H1 (cell line): ENCODE results near the gene DGKZ. TPM values are rescaled to one million over a fixed set of nuclear protein-coding genes. Genes with fewer than 3 reads are reported as not detected.
"Not testable (repeated sequence)": the region's sequence is repeated elsewhere in the genome, so short reads cannot be mapped to it uniquely, and the experiment has no call there.

ENCODE experiments used
- CTCF ChIA-PET: fragments of 300-600 bp; sonication (Branson Sonifier 250); formaldehyde crosslinking; loops from one replicate; lab custom pipeline; 2021; ENCODE audit not compliant: partially characterized antibody; lab: Charles Lee
- POLR2A ChIA-PET: fragments of 300-600 bp; sonication (Branson Sonifier 250); formaldehyde crosslinking; loops from one replicate; lab custom pipeline; 2021; ENCODE audit warnings: inconsistent platforms; ENCODE audit not compliant: partially characterized antibody; lab: Charles Lee
- DNase-seq, 2 experiments: peaks; one replicate each; pipeline versions ENCODE4 v3.0.0 to v3.0.0-alpha.2; 2010 to 2022; ENCODE audit warnings: low spot score in 2 of 2, low read depth in 1 of 2, mixed read lengths in 1 of 2
- FAIRE-seq: peaks from 2 replicates; lab custom pipeline; 2011; peaks lifted over from hg19 to GRCh38; lab: Jason Lieb, UNC
- H2AFZ ChIP-seq: 2 replicates; pipeline ENCODE4 v1.8.1; 2012; ENCODE audit warnings: low read length, inconsistent platforms
- H2AK5ac ChIP-seq: 2 replicates; pipeline ENCODE4 v1.6.1; 2013; ENCODE audit warnings: low read depth, low read length
- H2BK120ac ChIP-seq: replicated peaks from 2 replicates; pipeline ENCODE3; 2013; ENCODE audit warnings: low read depth, low read length, inconsistent platforms
- H2BK12ac ChIP-seq: 2 replicates; pipeline ENCODE4 v1.6.1; 2013; ENCODE audit warnings: low read depth, low read length
- H2BK15ac ChIP-seq: 2 replicates; pipeline ENCODE4 v1.6.1; 2013; ENCODE audit warnings: low read length
- H2BK20ac ChIP-seq: 2 replicates; pipeline ENCODE4 v1.6.1; 2013; ENCODE audit warnings: low read length
- H2BK5ac ChIP-seq: 2 replicates; pipeline ENCODE4 v1.6.1; 2013; ENCODE audit warnings: low read depth, low read length
- H3K14ac ChIP-seq: 2 replicates; pipeline ENCODE4 v1.6.1; 2013; ENCODE audit warnings: inconsistent platforms; ENCODE audit not compliant: insufficient read length
- H3K18ac ChIP-seq: 2 replicates; pipeline ENCODE4 v1.6.1; 2013; ENCODE audit warnings: low read length; ENCODE audit errors: extremely low read depth
- H3K23ac ChIP-seq: 2 replicates; pipeline ENCODE4 v1.6.1; 2013; ENCODE audit warnings: inconsistent platforms; ENCODE audit not compliant: insufficient read length
- H3K23me2 ChIP-seq: 2 replicates; pipeline ENCODE4 v1.6.1; 2013; ENCODE audit warnings: low read depth, low read length
- H3K27ac ChIP-seq: 2 replicates; pipeline ENCODE4 v1.6.1; 2011; ENCODE audit warnings: low read depth, low read length, inconsistent platforms
- H3K27me3 ChIP-seq, 4 experiments: replicated peaks in 1 of 4; 1 replicate in 1 of 4; 2 replicates in 3 of 4; pipeline versions ENCODE4 v1.6.1 to v1.8.1; 2011 to 2013; ENCODE audit warnings: low read length in 3 of 4, mild to moderate bottlenecking in 3 of 4, inconsistent platforms in 2 of 4, mixed read lengths in 2 of 4, moderate library complexity in 1 of 4; ENCODE audit not compliant: control insufficient read depth in 3 of 4, insufficient read depth in 3 of 4; ENCODE audit errors: extremely low read depth in 1 of 4
- H3K36me3 ChIP-seq, 4 experiments: 2 replicates each; pipeline versions ENCODE4 v1.6.1 to v1.8.1; 2011 to 2013; ENCODE audit warnings: mild to moderate bottlenecking in 4 of 4, low read length in 3 of 4, moderate library complexity in 2 of 4, control low read depth in 1 of 4, inconsistent platforms in 1 of 4; ENCODE audit not compliant: insufficient read depth in 4 of 4, control insufficient read depth in 2 of 4
- H3K4ac ChIP-seq: replicated peaks from 2 replicates; pipeline ENCODE3; 2013; ENCODE audit warnings: low read length, low read depth, mixed read lengths, inconsistent platforms; ENCODE audit not compliant: insufficient read length
- H3K4me1 ChIP-seq, 4 experiments: replicated peaks in 1 of 4; 1 replicate in 1 of 4; 2 replicates in 3 of 4; pipeline versions ENCODE4 v1.6.1 to v1.8.1; 2011 to 2013; ENCODE audit warnings: low read length in 3 of 4, inconsistent platforms in 2 of 4, mixed read lengths in 1 of 4; ENCODE audit not compliant: insufficient read depth in 4 of 4, control insufficient read depth in 3 of 4
- H3K4me2 ChIP-seq, 2 experiments: 2 replicates each; pipeline versions ENCODE4 v1.6.1 to v1.8.1; 2011 to 2013; ENCODE audit warnings: low read depth in 2 of 2, low read length in 2 of 2, control low read depth in 1 of 2, inconsistent platforms in 1 of 2, mild to moderate bottlenecking in 1 of 2; ENCODE audit not compliant: insufficient read depth in 1 of 2
- H3K4me3 ChIP-seq, 4 experiments: fragments of 200-600, 300-600 bp in 1 of 4; sonication (generic), shearing (Covaris generic), sonication (Bioruptor Twin) in 1 of 4; 2 replicates each; pipeline versions ENCODE4 v1.5.1 to v1.8.1; 2011 to 2016; ENCODE audit warnings: low read length in 4 of 4, low read depth in 3 of 4, control low read depth in 2 of 4, inconsistent platforms in 2 of 4, mild to moderate bottlenecking in 2 of 4, mixed read lengths in 1 of 4, moderate library complexity in 1 of 4; ENCODE audit not compliant: insufficient read depth in 2 of 4; ENCODE audit errors: extremely low read depth in 1 of 4
- H3K56ac ChIP-seq: replicated peaks from 2 replicates; pipeline ENCODE3; 2013; ENCODE audit warnings: low read depth, mild to moderate bottlenecking, mixed read lengths, low read length, inconsistent platforms; ENCODE audit not compliant: insufficient read length
- H3K79me1 ChIP-seq: 2 replicates; pipeline ENCODE4 v1.6.1; 2013; ENCODE audit warnings: low read depth, low read length, control low read depth
- H3K79me2 ChIP-seq, 2 experiments: 2 replicates each; pipeline versions ENCODE4 v1.6.1 to v1.8.1; 2012 to 2013; ENCODE audit warnings: low read length in 2 of 2, mild to moderate bottlenecking in 2 of 2, inconsistent platforms in 1 of 2; ENCODE audit not compliant: insufficient read depth in 2 of 2, control insufficient read depth in 1 of 2
- H3K9ac ChIP-seq, 4 experiments: replicated peaks in 1 of 4; 1 replicate in 1 of 4; 2 replicates in 3 of 4; pipeline versions ENCODE4 v1.6.1 to v1.8.1; 2011 to 2013; ENCODE audit warnings: low read depth in 3 of 4, low read length in 3 of 4, control low read depth in 2 of 4, mild to moderate bottlenecking in 2 of 4, moderate library complexity in 2 of 4, inconsistent platforms in 1 of 4; ENCODE audit errors: extremely low read depth in 1 of 4
- H3K9me3 ChIP-seq, 2 experiments: 2 replicates each; pipeline versions ENCODE4 v1.6.1 to v1.8.1; 2012 to 2013; ENCODE audit warnings: mild to moderate bottlenecking in 2 of 2, moderate library complexity in 2 of 2, control low read depth in 1 of 2, inconsistent platforms in 1 of 2, low read depth in 1 of 2, low read length in 1 of 2, mixed read lengths in 1 of 2; ENCODE audit not compliant: insufficient read depth in 2 of 2
- H4K20me1 ChIP-seq, 2 experiments: replicated peaks in 1 of 2; 2 replicates each; pipeline versions ENCODE3 to v1.8.1; 2011 to 2013; ENCODE audit warnings: inconsistent platforms in 2 of 2, low read length in 2 of 2, mild to moderate bottlenecking in 1 of 2; ENCODE audit not compliant: insufficient read depth in 2 of 2, control insufficient read depth in 1 of 2
- H4K5ac ChIP-seq: 2 replicates; pipeline ENCODE4 v1.6.1; 2013; ENCODE audit warnings: low read length, low read depth, mixed read lengths, inconsistent platforms; ENCODE audit not compliant: insufficient read length
- H4K8ac ChIP-seq: 2 replicates; pipeline ENCODE4 v1.8.0; 2013; ENCODE audit warnings: mild to moderate bottlenecking, moderate library complexity, low read length, inconsistent platforms; ENCODE audit not compliant: insufficient read depth; ENCODE audit errors: extremely low read depth
- H4K91ac ChIP-seq: replicated peaks from 2 replicates; pipeline ENCODE3; 2013; ENCODE audit warnings: low read length, mixed read lengths, inconsistent platforms; ENCODE audit not compliant: insufficient read length
- WGBS, 2 experiments: shearing (Covaris generic) in 1 of 2; methylation state at CpG; one replicate each; pipeline versions ENCODE4 v1.1.6 to v1.1.7; 2013 to 2015; ENCODE audit warnings: low lambda C conversion rate in 2 of 2, mixed read lengths in 2 of 2, inconsistent platforms in 1 of 2, low coverage in 1 of 2, missing lambda C conversion rate in 1 of 2; ENCODE audit not compliant: insufficient replicate concordance in 2 of 2, insufficient coverage in 1 of 2, insufficient read length in 1 of 2; ENCODE audit errors: extremely low coverage in 1 of 2, missing lambda C conversion rate in 1 of 2; 5-methylcytosine and 5-hydroxymethylcytosine counted together
- polyA plus RNA-seq, 7 experiments: library from polyadenylated mRNA; depleted of rRNA in 3 of 7; stranded (reverse) in 5 of 7; unstranded in 2 of 7; fragments of >200 nt in 5 of 7; fragments of 200-250 nt in 2 of 7; gene quantifications; 1 replicate in 5 of 7; 2 replicates in 1 of 7; 4 replicates in 1 of 7; pipeline versions ENCODE4 v1.2.1 to v1.2.3, GENCODE V29; 2011 to 2013; ENCODE audit warnings: missing spikeins in 2 of 7, mixed read lengths in 2 of 7
- total RNA-seq: library from RNA; stranded (reverse); fragmentation: NEBNext Ultra II Directional; extraction: Animal tissue kit (Norgen Biotek cat#: 25700); gene quantifications from 2 replicates; pipeline ENCODE4 v1.2.1, GENCODE V29; 2021

The DGKZ gene
- total and polyA plus RNA-seq, 2 of the 8 experiments (the other 6 are each of a cell fraction or from before 2014, with no cell fraction given), result 84.4 to 184 TPM

- not testable (repeated sequence) for H3K9ac ChIP-seq, H3K23ac ChIP-seq, H3K4me3 ChIP-seq, H4K5ac ChIP-seq, H2BK120ac ChIP-seq, H3K79me1 ChIP-seq, H4K91ac ChIP-seq, H2BK12ac ChIP-seq, H3K23me2 ChIP-seq, H2AK5ac ChIP-seq, H3K56ac ChIP-seq, H3K4me2 ChIP-seq, H3K27me3 ChIP-seq, H4K8ac ChIP-seq, H2BK20ac ChIP-seq, H3K27ac ChIP-seq, DNase-seq, H2BK15ac ChIP-seq, H3K14ac ChIP-seq, H2BK5ac ChIP-seq, FAIRE-seq, H3K18ac ChIP-seq, H3K4ac ChIP-seq, H2AFZ ChIP-seq, H3K9me3 ChIP-seq, H3K79me2 ChIP-seq
- Histone ChIP-seq H3K36me3 (peaks cover 8 to 39% (median 19%) of the 10 kb centered on the region in 4 experiments; a peak in 6 of 8 replicates), H3K4me1 (peaks cover 0 to 13% (median 3%) of the 10 kb centered on the region in 4 experiments; a peak in 5 of 7 replicates), H4K20me1 (peaks cover 1 to 19% of the 10 kb centered on the region in 2 experiments)
- POLR2A ChIA-PET, result interaction anchor here (0.9 to 1.4 kb wide), 2 partner anchors 9 to 10 kb away, joined by 3 to 5 read pairs; partner anchors contain the start of gene MDK
- 94% methylated on average over 19 of the region's 19 CpGs; no CpG with 5 or more reads in 1 of the 2 experiments for WGBS, 2 experiments
- CTCF ChIA-PET, result interaction anchor here (1.3 to 44.5 kb wide), 2 partner anchors 29 to 31 kb away, joined by 3 to 1004 read pairs; partner anchors contain the start of gene DGKZ
Observed at GRCh38 chr11:46371262-46371661, 24.0 kb downstream of the DGKZ start.
